ENCODE measurements around the gene STMN3. TPM values are rescaled to one million over a fixed set of nuclear protein-coding genes. Genes with fewer than 3 reads are reported as not detected.
"Not testable (repeated sequence)": the region's sequence is repeated elsewhere in the genome, so short reads cannot be mapped to it uniquely, and the experiment has no call there.

Gene STMN3
- total RNA-seq, 1 donor from 2014 or later, result 7.9 TPM

GRCh38 chr20:63679799-63680305 lies 26.6 kb upstream of the STMN3 start:
- DNase-seq (ENCODE audit: extremely low read depth, low read depth, low spot score), result no peak

- no peak for DNase-seq (ENCODE audit: extremely low read depth, low read depth, low spot score)
Measured at GRCh38 chr20:63678667-63679465, 25.6 kb upstream of the STMN3 start.

- DNase-seq (ENCODE audit: extremely low read depth, low read depth, low spot score), result no peak
Measured at GRCh38 chr20:63678071-63678470, 24.8 kb upstream of the STMN3 start.

GRCh38 chr20:63675681-63676368 lies 22.6 kb upstream of the STMN3 start:
- no peak for DNase-seq (ENCODE audit: extremely low read depth, low read depth, low spot score)

GRCh38 chr20:63673951-63674350 lies 20.7 kb upstream of the STMN3 start:
- no peak for DNase-seq (ENCODE audit: extremely low read depth, low read depth, low spot score)

- no peak for DNase-seq (ENCODE audit: extremely low read depth, low read depth, low spot score)
Measured at GRCh38 chr20:63672666-63673065, 19.4 kb upstream of the STMN3 start.

- DNase-seq (ENCODE audit: extremely low read depth, low read depth, low spot score), result not testable (repeated sequence)
Measured at GRCh38 chr20:63671695-63672094, 18.5 kb upstream of the STMN3 start.

GRCh38 chr20:63668351-63668750 lies 15.1 kb upstream of the STMN3 start:
- DNase-seq (ENCODE audit: extremely low read depth, low read depth, low spot score), result no peak

- no peak for DNase-seq (ENCODE audit: extremely low read depth, low read depth, low spot score)
Measured at GRCh38 chr20:63667858-63668257, 14.6 kb upstream of the STMN3 start.

GRCh38 chr20:63665708-63666107 lies 12.5 kb upstream of the STMN3 start:
- no peak for DNase-seq (ENCODE audit: extremely low read depth, low read depth, low spot score)

- no peak for DNase-seq (ENCODE audit: extremely low read depth, low read depth, low spot score)
Measured at GRCh38 chr20:63664861-63665594, 11.8 kb upstream of the STMN3 start.

- no peak for DNase-seq (ENCODE audit: extremely low read depth, low read depth, low spot score)
Measured at GRCh38 chr20:63664143-63664851, 11.1 kb upstream of the STMN3 start.

- no peak for DNase-seq (ENCODE audit: extremely low read depth, low read depth, low spot score)
Measured at GRCh38 chr20:63663332-63664066, 10.3 kb upstream of the STMN3 start.

- DNase-seq (ENCODE audit: extremely low read depth, low read depth, low spot score), result no peak
Measured at GRCh38 chr20:63662813-63663189, 9.6 kb upstream of the STMN3 start.

- DNase-seq (ENCODE audit: extremely low read depth, low read depth, low spot score), result no peak
Measured at GRCh38 chr20:63661959-63662812, 9.0 kb upstream of the STMN3 start.

- DNase-seq (ENCODE audit: extremely low read depth, low read depth, low spot score), result no peak
Measured at GRCh38 chr20:63661108-63661507, 7.9 kb upstream of the STMN3 start.

GRCh38 chr20:63660622-63661021 lies 7.4 kb upstream of the STMN3 start:
- DNase-seq (ENCODE audit: extremely low read depth, low read depth, low spot score), result no peak

- DNase-seq (ENCODE audit: extremely low read depth, low read depth, low spot score), result not testable (repeated sequence)
Measured at GRCh38 chr20:63660174-63660573, 7.0 kb upstream of the STMN3 start.

GRCh38 chr20:63659370-63659769 lies 6.1 kb upstream of the STMN3 start:
- no peak for DNase-seq (ENCODE audit: extremely low read depth, low read depth, low spot score)

All from glomerular endothelial cell (primary cell).